GM18508 (cell line): ENCODE results near the gene EEF2KMT.
"Not testable (repeated sequence)": the region's sequence is repeated elsewhere in the genome, so short reads cannot be mapped to it uniquely, and the experiment has no call there.

ENCODE experiments used
- ATAC-seq: cut with Tn5 transposase; IDR thresholded peaks from one replicate; pipeline ENCODE4 v1.9.1; 2021; ENCODE audit warnings: moderate number of reproducible peaks; ENCODE audit not compliant: insufficient read depth, unreplicated experiment

Gene EEF2KMT

GRCh38 chr16:5097470-5098220, at the start of gene EEF2KMT:
EEF2KMT (minus strand) TSS chr16:5097795; CDS start chr16:5097739, 56 bp downstream.
- ATAC-seq = not testable (repeated sequence)

- not testable (repeated sequence) for ATAC-seq
Observed at GRCh38 chr16:5144621-5144956, 47.0 kb upstream of the EEF2KMT start.

GRCh38 chr16:5143761-5144620, 46.4 kb upstream of the EEF2KMT start:
- no peak for ATAC-seq

GRCh38 chr16:5140151-5140550, 42.6 kb upstream of the EEF2KMT start:
- not testable (repeated sequence) for ATAC-seq

GRCh38 chr16:5134739-5135452, 37.3 kb upstream of the EEF2KMT start:
- ATAC-seq = not testable (repeated sequence)

- ATAC-seq = not testable (repeated sequence)
Observed at GRCh38 chr16:5132915-5133600, 35.5 kb upstream of the EEF2KMT start.

GRCh38 chr16:5131467-5132004, 33.9 kb upstream of the EEF2KMT start:
- not testable (repeated sequence) for ATAC-seq

- ATAC-seq = not testable (repeated sequence)
Observed at GRCh38 chr16:5117300-5118087, 19.9 kb upstream of the EEF2KMT start.

GRCh38 chr16:5116780-5117295, 19.2 kb upstream of the EEF2KMT start:
- not testable (repeated sequence) for ATAC-seq

GRCh38 chr16:5110933-5111332, 13.3 kb upstream of the EEF2KMT start:
- ATAC-seq = not testable (repeated sequence)

GRCh38 chr16:5108505-5109158, 11.0 kb upstream of the EEF2KMT start:
- no peak for ATAC-seq

- ATAC-seq = not testable (repeated sequence)
Observed at GRCh38 chr16:5105039-5105438, 7.4 kb upstream of the EEF2KMT start.

- not testable (repeated sequence) for ATAC-seq
Observed at GRCh38 chr16:5103296-5104032, 5.9 kb upstream of the EEF2KMT start.

- ATAC-seq = not testable (repeated sequence)
Observed at GRCh38 chr16:5099174-5099573, 1.6 kb upstream of the EEF2KMT start.

GRCh38 chr16:5098221-5099159, 895 bp upstream of the EEF2KMT start:
- ATAC-seq = not testable (repeated sequence)

- not testable (repeated sequence) for ATAC-seq
Observed at GRCh38 chr16:5097061-5097469, 530 bp downstream of the EEF2KMT start.
